A172 (cell line): ENCODE measurements around the gene CRMP1. TPM values are rescaled to one million over a fixed set of nuclear protein-coding genes. Genes with fewer than 3 reads are reported as not detected.

ENCODE experiments used
- DNase-seq: peaks from one replicate; pipeline ENCODE4 v3.0.0-alpha.2; 2015; ENCODE audit warnings: low spot score
- total RNA-seq: library from RNA; depleted of rRNA; stranded (reverse); fragments of >200 nt; shearing (Covaris generic); gene quantifications from 2 replicates; pipeline ENCODE4 v1.2.3, GENCODE V29; 2014

Gene CRMP1
- total RNA-seq, 1 experiment from 2014 or later = 51.5 TPM

DNA sequence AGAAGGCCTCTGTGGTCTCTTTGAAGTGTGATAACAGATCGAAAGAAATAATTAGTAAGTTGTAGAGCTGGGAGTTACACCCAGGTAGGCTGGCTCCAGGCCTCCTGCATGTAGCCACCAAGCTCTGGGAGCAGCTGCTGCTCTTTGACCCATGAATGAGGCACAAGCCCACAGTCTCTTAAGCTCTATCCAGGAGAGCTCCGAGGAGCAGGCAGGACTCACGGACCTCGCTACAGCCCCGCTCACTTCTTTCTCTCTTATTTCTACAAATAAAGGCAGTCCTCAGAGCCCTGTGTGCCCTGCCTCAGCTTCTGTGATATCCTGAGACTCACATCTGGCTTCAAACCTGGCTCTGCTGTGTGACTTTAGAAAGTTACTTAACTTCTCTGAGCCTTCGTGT, 95.0 kb downstream of the CRMP1 start:
- DNase-seq = no peak

- no peak for DNase-seq
Measured at GRCh38 chr4:5796976-5797375, 95.9 kb downstream of the CRMP1 start.

- DNase-seq = no peak
Measured at GRCh38 chr4:5795580-5795979, 97.3 kb downstream of the CRMP1 start.

- DNase-seq = no peak
Measured at GRCh38 chr4:5793514-5793913, 99.4 kb downstream of the CRMP1 start.

DNA sequence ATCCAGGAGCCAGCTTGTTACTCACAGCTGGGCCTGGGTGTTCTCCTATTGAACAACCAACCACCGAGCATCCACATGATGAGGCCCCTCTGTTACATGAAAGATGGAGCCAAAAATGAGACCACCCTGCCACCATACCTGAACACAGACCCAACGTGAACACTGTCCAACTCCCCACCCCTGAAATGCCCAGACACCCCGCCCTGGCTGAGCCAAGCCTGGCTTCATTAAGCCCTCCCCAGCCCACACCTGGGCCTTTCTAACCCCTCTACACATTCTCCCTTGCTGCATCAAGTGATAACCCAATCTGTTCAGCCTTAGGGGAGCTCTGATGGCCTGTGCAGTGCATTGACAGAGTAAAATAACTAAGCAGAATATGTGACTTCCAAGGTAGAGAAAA, 101.2 kb downstream of the CRMP1 start:
- no peak for DNase-seq

- no peak for DNase-seq
Measured at GRCh38 chr4:5790546-5790857, 102.4 kb downstream of the CRMP1 start.

DNA sequence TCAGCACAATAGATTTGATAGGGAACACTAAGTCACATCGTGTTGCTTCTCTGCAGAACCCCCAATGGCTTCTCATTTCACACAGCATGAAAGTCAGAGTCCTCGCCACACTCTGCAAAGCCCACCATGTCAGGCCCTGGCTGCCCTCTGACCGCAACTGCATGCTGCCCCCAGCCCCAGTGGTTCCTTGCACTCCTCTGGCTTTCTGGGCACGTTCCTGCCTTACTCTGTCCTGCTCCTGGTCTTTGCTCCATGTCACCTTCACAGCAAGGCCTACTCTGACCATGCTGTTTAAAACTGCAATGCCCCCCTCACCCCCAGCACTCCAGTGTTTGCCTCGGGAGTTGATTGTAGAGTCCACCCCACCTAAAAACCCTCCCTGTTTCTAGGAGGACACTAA, 103.7 kb downstream of the CRMP1 start:
- DNase-seq = no peak

DNA sequence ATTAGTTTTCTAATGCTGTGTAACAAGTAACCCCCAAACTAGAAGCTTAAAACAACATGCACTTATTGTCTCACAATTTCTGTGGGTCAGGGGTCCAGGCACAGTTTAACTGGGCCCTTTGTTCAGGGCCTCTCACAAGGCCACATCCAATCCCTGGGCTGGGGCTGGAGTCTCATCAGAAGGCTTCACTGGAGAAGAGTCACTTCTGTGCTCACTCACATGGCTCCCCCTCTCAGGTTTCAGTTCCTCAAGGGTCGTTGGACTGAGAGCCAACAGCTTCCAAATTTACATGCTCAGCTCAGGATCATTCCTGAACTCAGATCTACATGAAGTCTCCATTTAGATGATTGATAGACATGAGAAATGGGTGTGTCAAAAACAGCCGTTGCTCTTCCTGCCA, 104.7 kb downstream of the CRMP1 start:
- DNase-seq = no peak

GRCh38 chr4:5787311-5787710, 105.6 kb downstream of the CRMP1 start:
- no peak for DNase-seq

- DNase-seq = peak; percentile 22
Measured at GRCh38 chr4:5785806-5786680, 106.8 kb downstream of the CRMP1 start.

DNA sequence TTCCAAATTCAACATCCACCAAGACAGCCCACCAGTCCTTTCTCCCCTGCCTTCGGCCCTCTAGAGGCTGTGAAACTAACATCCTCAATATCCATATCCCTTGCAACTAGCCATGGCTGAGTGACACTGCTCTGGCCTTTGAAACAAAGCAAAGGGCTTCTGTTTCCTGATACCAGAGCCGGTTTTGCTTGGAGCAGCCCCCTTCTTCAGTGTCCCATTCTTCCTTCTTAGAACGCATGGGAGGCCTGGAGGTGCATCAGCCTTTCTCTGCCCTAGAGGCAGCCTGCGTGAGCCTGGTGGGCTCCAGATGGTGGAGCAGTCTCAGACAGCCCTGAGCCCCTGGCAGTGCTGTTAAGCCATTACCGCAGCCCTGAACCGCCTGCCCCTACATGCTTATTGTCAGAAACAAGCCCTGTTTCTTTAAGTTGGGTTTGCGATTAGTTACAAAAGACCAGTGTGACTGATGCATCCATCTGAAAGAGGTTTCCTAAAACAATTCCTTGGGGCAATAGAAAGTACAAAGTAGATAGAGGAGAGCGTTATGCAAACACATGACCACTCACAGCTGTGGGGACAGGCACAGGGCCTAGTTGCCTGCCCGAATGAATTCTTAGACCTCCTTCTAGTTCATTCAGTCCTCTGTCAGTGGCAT, 107.8 kb downstream of the CRMP1 start:
- no peak for DNase-seq

DNA sequence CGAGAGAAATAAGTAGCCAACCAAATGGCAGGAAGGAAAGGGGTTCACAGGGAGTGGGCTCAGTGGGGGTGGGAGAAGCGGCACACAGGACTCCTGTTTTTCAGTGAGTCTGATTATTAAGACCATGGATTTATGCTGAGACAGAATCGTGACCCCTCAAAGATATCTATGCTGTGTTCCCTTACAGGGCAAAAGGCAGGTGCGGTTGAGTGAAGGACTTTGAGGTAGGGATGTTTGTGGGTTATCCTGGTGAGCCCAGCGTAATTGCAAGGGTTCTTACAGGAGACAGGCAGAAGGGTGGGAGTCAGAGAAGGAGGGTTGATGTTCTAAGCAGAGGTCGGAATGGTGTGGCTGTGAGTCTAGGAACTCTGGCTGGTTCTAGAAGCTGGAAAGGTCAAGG, 108.9 kb downstream of the CRMP1 start:
- no peak for DNase-seq

DNA sequence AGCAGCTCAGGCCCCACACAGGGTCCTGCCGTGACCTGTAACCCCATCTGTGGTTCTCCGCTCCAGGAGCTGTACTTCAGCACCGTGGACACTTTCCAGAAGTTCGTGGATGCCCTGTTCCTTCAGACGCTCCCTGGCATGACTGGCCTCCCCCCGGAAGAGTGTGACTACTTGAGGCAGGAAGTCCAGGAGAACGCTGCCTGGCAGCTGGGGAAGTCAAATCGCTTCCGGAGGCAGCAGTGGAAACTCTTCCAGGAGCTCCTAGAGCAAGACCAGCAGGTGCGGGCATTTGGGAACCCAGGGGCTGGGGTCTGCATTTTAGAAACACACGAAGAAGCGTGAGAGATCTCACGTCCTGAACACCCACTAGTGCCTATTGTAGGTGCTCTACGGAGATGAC, 109.4 kb downstream of the CRMP1 start:
- DNase-seq = no peak

- DNase-seq = no peak
Measured at GRCh38 chr4:5782829-5783476, 109.9 kb downstream of the CRMP1 start.

- no peak for DNase-seq
Measured at GRCh38 chr4:5781691-5782090, 111.2 kb downstream of the CRMP1 start.

DNA sequence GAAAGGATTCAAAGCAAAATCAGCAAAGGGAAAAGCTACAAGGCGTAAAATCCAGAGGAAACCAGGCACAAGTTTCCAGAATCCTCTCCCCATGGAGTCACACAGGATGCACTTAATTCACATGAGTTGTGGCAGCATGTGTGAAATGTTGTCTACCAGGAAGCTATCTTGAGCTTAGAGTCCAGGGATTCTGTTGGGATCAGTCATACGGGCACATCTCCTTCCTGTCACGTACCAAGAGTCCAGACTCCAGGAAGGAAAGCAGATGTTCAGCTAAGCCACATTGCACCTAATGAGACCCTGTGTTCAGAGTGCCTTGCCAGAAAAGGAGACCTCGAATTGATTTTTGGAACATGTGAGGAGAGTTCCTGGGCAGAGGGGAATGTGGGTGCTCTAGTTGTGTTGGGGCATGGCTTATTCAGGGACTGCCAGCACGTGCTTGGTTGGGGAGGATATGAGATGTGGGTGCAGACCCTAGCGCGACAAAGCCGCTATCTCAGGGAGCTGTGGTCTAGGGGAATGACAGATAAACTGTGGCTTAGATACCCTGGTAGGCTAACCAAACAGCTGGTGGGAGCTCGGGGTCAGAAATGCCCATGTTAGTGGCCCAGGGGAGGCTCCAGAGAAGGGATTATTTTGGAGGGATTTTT, 111.9 kb downstream of the CRMP1 start:
- DNase-seq = no peak

DNA sequence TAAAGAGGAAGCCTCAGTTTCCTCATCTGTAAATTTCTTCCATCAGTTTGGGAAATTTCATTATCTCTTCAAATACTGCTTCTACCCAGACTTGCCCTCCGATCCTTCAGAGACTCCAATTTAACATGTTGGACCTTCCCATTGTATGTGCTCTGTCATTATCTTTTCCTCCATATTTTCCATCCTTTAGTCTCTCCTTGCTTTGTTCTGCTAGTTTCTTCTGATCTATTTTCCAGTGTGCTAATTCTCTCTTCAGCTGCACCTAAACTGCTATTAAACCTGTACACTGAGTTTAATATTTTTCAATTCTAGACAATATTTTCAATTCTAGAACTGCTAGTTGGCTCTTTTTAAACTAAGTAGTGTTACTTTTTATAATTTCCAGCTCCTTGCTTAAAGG, 116.4 kb downstream of the CRMP1 start:
- no peak for DNase-seq

DNA sequence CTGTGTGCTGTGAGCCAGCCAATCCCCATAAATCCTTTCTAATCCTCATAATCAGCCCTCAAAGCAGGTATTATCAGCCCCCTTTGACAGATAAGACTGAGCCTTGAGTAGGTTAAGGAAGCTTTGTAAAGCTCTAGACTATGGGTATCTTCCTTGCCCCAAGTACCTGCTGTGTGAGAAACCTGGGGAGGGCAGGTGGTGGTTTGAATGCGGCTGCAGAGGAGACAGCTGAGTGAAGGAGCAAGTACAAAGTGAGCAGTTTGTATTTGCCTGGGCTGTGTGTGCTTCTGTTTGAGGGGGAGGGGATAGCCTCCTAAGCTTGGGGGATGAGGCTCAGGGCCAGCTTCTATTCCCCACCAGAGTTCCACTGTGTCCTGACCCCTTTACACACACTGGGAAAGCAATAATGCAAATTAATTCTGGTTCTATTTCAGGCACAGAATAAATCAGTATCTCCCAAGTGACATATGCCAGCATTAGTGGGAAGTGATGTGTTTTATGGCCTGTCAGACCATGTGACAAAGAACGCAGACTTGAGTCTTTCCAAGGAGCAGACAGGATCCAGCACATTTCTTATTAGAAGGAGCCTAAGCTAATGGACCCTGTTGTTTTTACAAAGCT, 118.4 kb downstream of the CRMP1 start:
- DNase-seq = no peak

- DNase-seq = no peak
Measured at GRCh38 chr4:5773271-5773555, 119.7 kb downstream of the CRMP1 start.

GRCh38 chr4:5772528-5773270, 120.2 kb downstream of the CRMP1 start:
- no peak for DNase-seq
